Left lung (tissue), 10 donors: Measurements from ENCODE around the gene FAM83E. TPM values are rescaled to one million over a fixed set of nuclear protein-coding genes. Genes with fewer than 3 reads are reported as not detected.

Experiments
- ATAC-seq: fragments of 200-7000 bp; cut with Tn5 transposase; one replicate; pipeline ENCODE4 v1.9.1; 2020; ENCODE audit warnings: moderate library complexity
- DNase-seq, 4 donors: peaks; one replicate each; pipeline ENCODE4 v3.0.0-alpha.2; 2013 to 2020
- H3K27ac ChIP-seq, 2 donors: fragments of 200-600 bp; sonication (generic) in 1 of 2; one replicate each; pipeline versions ENCODE4 v1.5.0 to v1.8.0; 2020 to 2021
- H3K27me3 ChIP-seq, 2 donors: fragments of 200-600 bp; sonication (generic) in 1 of 2; one replicate each; pipeline versions ENCODE4 v1.5.0 to v1.8.0; 2020 to 2021
- H3K36me3 ChIP-seq, 2 donors: fragments of 200-600 bp; sonication (generic) in 1 of 2; one replicate each; pipeline versions ENCODE4 v1.5.0 to v1.8.0; 2020 to 2021
- H3K4me1 ChIP-seq, 2 donors: fragments of 200-600 bp; one replicate each; pipeline ENCODE4 v1.8.0; 2021
- H3K4me3 ChIP-seq, 2 donors: fragments of 200-600 bp; sonication (generic) in 1 of 2; one replicate each; pipeline versions ENCODE4 v1.5.0 to v1.8.0; 2020 to 2021; ENCODE audit warnings: mild to moderate bottlenecking in 1 of 2
- H3K9me3 ChIP-seq, 2 donors: fragments of 200-600 bp; sonication (generic) in 1 of 2; one replicate each; pipeline versions ENCODE4 v1.5.0 to v1.8.0; 2020 to 2021
- CTCF ChIP-seq, 2 donors: fragments of 200-600 bp; sonication (generic) in 1 of 2; IDR thresholded peaks; one replicate each; pipeline versions ENCODE4 v1.5.0 to v1.8.0; 2021; ENCODE audit warnings: antibody characterized with exemption in 2 of 2
- intact Hi-C, 2 donors: fragments of 100-400 bp; cut with DNase I; formaldehyde crosslinking; loops; one replicate each; pipeline versions ENCODE4 v1.11.2 to v1.14.2; 2022
- polyA plus RNA-seq, 6 donors: library from polyadenylated mRNA; unstranded; fragments of 120-200 nt; gene quantifications; one replicate each; pipeline ENCODE4 v1.2.1, GENCODE V29; 2013; ENCODE audit not compliant: insufficient read length in 6 of 6
- total RNA-seq, 2 donors: library from RNA; stranded (reverse); fragmentation: NEBNext Ultra II Directional; extraction: Animal tissue kit (Norgen Biotek cat#: 25700); gene quantifications; one replicate each; pipeline ENCODE4 v1.2.1, GENCODE V29; 2021
- donor health status: DM: no; HTN: yes; CAD: no.
- donor health status: DM: no; HTN: no; CAD: no.

FAM83E gene
- total and polyA plus RNA-seq, 8 donors, result 4.7 to 50.0 (median 8.5) TPM

- ATAC-seq (no peak), DNase-seq (no peak)
- peaks cover 0 to 18% of the 10 kb centered on the region in 2 donors for H3K27me3 ChIP-seq
- no peaks in the 10 kb centered on the region for H3K36me3 ChIP-seq
- peaks cover 7 to 36% of the 10 kb centered on the region in 2 donors for H3K4me1 ChIP-seq
- no peak for TF ChIP-seq CTCF (IDR thresholded peaks at IDR 0.05)
- no peak overlapping the region for H3K4me3 ChIP-seq
- intact Hi-C loops, result no loop called here
- no peak overlapping the region for H3K27ac ChIP-seq
- H3K9me3 ChIP-seq, result no peaks in the 10 kb centered on the region
Observed at GRCh38 chr19:48641850-48642249, 27.0 kb upstream of the FAM83E start.

- DNase-seq (no peak), ATAC-seq (no peak)
- Histone ChIP-seq H3K4me3 (no peak overlapping the region), H3K27me3 (peaks cover 0 to 1% of the 10 kb centered on the region in 2 donors), H3K4me1 (peaks cover 5 to 38% of the 10 kb centered on the region in 2 donors), H3K36me3 (no peaks in the 10 kb centered on the region), H3K27ac (no peak overlapping the region), H3K9me3 (no peaks in the 10 kb centered on the region)
- intact Hi-C loops, result no loop called here
- TF ChIP-seq CTCF (IDR thresholded peaks at IDR 0.05), result no peak
Observed at GRCh38 chr19:48639483-48640375, 24.9 kb upstream of the FAM83E start.

- H3K27ac ChIP-seq, result peak overlapping the region; percentile 91 to 94
- no peaks in the 10 kb centered on the region for H3K9me3 ChIP-seq
- no peak for DNase-seq
- peak overlapping the region in 1 of 2 donors; percentile 64 for H3K4me3 ChIP-seq
- H3K4me1 ChIP-seq, result peaks cover 10 to 42% of the 10 kb centered on the region in 2 donors
- TF ChIP-seq CTCF (IDR thresholded peaks at IDR 0.05), result no peak
- no peaks in the 10 kb centered on the region for H3K36me3 ChIP-seq
- intact Hi-C loops, result no loop called here
- no peaks in the 10 kb centered on the region for H3K27me3 ChIP-seq
- no peak for ATAC-seq
Observed at GRCh38 chr19:48638831-48639381, 24.0 kb upstream of the FAM83E start.

GRCh38 chr19:48637948-48638830, 23.3 kb upstream of the FAM83E start:
- Histone ChIP-seq H3K27me3 (no peaks in the 10 kb centered on the region), H3K9me3 (no peaks in the 10 kb centered on the region), H3K4me1 (peaks cover 17 to 49% of the 10 kb centered on the region in 2 donors), H3K27ac (peak overlapping the region; percentile 91 to 94), H3K36me3 (no peaks in the 10 kb centered on the region), H3K4me3 (peak overlapping the region; percentile 10 to 64)
- peak in 3 of 4 donors; percentile 85 to 95 (median 89) for DNase-seq
- peak; percentile 49 for ATAC-seq
- intact Hi-C loops, result no loop called here
- no peak for TF ChIP-seq CTCF (IDR thresholded peaks at IDR 0.05)
